HG03520 (cell line): ENCODE data around the gene DNAJC15.
A peak's percentile ranks its signal among the peaks of the same experiment; 100 is the strongest.

Experiments used
- ATAC-seq: cut with Tn5 transposase; IDR thresholded peaks from one replicate; pipeline ENCODE4 v1.9.1; 2021; ENCODE audit warnings: mild to moderate bottlenecking, moderate library complexity; ENCODE audit not compliant: unreplicated experiment

DNAJC15 gene

DNA sequence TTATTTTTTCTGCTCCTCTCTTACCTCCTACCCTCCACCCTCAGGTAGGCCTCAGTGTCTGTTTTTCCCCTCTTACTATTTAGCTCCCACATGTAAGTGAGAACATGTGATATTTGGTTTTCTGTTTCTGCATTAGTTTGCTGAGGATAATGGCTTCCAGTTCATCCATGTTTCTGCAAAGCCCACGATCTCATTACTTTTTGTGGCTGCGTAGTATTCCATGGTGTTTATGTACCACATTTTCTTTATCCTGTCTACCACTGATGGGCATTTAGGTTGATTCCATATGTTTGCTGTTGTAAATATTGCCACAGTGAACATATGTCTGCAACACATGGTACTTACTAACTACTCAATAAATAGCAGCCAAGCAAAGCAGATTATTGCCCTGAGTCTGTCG, 56.8 kb downstream of the DNAJC15 start:
- ATAC-seq = no peak

DNA sequence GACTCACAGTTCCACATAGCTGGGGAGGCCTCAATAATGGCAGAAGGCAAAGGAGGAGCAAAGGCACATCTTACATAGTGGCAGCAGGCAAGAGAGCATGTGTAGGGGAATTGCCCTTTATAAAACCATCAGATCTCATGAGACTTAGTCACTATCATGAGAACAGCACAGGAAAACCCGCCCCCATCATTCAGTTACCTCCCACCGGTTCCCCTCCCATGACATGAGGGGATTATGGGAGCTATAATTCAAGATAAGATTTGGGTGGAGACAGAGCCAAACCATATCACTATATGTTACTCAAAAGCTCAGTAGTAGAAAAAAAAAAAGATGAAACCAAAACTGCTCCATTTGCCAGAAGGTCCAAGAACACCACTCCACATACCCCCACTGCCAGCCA, 58.5 kb downstream of the DNAJC15 start:
- no peak for ATAC-seq

DNA sequence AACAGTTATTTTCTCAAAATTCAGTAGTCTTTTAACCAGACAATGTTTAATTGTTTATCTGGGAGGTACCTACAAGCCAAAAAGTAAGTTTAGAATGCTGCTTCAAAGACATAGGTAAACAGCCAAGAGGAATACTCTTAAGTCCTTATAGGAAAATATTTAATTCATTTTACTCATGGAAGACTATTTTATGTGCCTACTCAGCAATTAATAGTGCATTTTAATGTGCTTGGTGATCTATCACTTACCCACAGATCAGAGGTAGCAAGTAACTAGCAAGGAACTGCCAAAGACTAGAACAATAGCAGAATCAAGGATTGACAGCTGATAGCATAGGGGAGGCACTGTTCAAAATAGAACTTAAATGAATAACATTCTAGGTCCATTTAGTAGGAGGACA, 60.4 kb downstream of the DNAJC15 start:
- ATAC-seq = no peak

DNA sequence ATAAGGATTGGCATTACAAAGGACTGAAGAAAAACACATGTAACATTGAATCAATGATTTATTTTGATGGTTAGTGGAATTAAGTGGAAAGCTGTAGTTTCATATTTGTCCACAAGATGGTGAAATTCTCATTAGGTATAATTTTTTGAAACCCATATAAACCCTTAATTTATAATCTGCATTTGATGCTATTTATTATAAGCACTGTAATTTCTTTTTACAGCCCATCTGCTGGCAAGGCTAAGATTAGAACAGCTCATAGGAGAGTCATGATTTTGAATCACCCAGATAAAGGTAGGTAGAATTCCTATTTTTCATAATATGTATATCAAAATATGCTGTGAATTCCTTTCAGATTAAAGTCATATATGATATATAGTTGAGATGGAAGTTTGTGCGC, 62.2 kb downstream of the DNAJC15 start:
- ATAC-seq = no peak

DNA sequence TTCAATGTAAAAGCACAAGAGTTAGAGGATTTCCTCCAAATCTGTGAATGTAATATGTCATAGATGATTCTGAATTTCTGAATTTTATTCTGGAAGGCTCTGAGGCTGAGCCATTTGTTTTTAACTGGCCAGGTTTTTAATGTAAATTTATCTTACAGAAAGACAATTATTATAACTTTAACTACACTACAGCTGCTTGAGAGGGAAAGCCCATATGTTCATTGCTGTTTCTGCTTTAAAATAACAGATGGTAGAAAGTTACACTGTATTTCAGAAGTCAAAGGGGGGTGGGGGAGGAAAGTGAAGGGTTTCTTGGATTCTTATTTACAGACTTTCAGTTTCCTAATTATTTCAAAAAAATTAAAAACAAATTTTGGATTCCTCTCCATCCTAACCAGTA, 62.8 kb downstream of the DNAJC15 start:
- ATAC-seq = no peak

DNA sequence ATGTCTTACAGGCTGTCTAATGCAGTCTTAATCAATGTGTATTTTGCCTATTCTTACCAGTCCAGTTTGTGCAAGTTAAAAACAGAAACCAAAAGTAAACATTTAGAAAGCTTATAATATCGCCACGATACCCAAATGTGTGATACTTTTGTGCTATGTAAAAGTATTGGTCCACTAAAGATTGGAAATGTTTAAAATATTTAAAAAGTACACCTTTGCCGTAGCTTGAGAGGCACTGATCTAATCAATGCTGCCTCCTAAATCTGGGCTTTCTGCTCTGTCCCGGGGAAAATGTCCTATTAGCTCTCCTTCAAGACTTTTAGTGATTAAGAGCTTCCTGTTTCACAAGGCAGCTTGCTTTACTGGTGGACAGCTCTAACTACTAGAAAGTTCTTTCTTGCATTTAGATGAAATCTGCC, 64.7 kb downstream of the DNAJC15 start:
- no peak for ATAC-seq

DNA sequence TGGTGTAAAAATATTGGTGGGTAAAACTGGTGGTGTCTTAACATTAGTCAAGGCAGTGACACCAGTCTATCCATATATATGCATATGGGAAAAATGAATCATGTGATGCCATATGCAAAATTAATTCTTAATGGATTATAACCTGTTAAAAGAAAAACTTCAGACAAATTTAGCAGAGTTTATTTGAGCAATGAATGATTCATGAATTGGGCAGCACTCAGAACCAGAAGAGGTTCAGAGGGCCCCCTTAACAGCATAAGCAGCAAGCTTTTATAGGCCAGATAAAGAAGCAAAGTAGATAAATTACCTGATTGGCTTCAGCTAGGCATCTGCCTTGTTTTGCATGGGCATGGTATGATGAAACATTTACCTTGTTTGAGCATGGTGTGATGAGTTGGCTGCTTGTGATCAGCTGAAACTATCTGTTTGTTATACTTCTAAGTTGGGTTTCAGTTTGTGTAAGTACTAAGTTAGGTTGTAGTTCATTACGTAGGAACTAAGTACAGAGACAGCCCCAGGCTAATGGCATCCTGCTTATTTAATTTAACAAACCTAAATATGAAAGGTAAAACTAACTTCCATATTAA, 66.6 kb downstream of the DNAJC15 start:
- no peak for ATAC-seq

DNA sequence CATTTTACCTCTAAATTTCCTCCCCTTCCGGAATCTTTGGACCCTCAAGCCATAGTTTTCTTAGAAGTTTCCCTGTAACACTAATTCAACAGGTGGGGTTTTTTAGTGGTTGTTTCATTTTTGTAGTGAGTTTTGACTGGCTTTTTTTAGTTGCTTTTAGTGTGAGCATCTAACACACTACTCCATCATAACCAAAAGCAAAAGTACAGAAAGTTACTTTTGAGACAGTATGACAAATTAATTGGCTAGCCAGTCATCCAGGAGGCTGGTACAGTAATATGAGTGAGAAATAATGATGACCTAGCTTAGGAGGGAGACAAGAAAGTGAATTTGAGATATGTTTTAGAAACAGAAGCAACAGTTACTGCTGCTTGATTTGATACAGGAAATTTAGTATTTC, 71.5 kb downstream of the DNAJC15 start:
- peak; percentile 86 for ATAC-seq

DNA sequence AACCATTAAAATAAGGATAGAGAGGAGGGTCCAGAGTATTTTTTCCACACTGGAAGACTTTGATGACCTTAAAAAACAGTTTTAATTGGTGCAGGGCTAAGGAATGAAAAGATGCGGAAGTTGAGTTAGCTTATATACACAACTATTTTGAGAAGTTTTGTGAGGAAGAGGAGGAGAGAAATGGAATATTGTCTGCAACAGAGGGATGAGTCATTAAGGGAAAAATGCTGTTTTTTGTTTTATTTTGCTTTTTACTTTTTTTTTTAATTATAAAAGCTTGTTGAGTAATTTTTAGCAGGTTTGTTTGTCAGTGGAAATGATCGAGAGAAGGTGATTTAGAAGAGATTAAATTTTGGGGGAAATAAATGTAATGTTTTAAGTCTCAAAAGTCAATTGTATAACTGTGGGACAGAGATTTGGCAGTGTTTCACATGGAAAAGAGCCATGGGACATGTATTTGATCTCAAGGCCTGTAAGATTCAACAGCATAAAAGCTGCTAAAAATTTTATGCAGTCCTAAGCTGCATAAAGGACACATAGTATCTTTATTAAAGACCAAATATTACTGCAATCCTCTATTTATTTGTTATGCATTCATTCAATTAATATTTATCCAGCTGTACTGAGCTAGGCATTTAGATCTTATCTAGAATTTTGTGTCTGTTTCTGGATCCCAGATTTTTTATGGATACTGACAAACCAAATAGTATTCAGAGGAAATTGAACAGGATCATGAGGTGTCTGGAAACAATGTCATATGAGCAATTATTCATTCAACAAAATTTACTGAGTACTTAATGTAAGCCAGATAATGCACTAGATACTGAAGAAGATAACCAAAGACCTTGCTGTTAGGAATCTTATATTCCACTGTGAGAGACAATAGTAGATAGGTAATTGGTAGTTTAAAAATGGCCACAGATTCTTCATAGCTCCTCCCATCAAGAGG, 72.7 kb downstream of the DNAJC15 start:
- no peak for ATAC-seq

DNA sequence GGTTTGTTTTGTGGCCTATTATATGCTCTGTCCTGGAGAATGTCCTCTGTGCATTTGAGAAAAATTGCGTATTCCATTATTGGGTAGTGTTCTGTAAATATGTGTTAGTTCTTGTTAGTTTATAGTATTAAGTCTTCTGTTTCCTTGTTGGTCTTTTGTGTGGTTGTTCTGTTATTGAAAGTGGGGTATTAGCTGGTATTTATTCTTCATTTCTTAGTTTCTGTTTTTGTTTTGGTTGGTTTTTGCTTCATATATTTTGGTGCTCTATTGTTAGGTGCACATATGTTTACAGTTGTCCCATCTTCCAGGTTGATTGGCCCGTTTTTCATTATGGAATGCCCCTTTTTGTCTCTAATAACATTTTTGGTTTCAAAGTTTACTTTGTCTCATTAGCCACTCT, 77.3 kb downstream of the DNAJC15 start:
- ATAC-seq = no peak

DNA sequence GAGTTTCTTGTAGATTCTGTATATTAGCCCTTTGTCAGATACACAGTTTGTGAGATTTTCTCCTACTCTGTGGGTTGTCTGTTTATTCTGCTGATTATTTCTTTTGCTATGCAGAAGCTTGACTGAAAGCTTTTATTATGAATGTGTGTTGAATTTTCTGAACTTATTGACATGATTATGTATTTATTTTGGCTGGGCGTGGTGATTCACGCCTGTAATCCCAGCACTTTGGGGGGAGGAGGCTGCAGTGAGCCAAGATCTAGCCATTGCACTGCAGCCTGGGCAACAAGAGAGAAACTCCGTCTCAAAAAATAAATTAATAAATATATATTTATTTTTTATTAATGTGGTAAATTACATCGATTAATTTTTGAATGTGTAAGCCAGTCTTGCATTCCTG, 78.9 kb downstream of the DNAJC15 start:
- no peak for ATAC-seq

DNA sequence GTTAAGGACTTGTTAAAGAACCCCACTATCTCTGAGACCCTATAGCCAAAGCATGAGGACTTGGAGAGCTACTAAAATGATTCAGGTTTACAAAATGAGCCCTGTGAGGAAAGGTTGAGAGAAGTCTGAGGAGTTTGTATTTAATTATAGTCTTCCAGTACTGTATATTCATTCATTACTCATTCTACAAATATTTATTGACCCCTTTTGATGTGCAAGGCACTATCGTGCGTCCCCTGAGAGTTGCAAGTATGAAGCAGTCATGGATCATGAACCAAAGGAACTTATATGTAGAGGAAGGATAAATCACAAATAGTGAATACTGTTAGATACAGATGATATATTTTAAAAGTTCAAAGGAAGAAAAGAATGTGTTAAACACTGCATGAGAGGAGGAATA, 84.4 kb downstream of the DNAJC15 start:
- no peak for ATAC-seq

DNA sequence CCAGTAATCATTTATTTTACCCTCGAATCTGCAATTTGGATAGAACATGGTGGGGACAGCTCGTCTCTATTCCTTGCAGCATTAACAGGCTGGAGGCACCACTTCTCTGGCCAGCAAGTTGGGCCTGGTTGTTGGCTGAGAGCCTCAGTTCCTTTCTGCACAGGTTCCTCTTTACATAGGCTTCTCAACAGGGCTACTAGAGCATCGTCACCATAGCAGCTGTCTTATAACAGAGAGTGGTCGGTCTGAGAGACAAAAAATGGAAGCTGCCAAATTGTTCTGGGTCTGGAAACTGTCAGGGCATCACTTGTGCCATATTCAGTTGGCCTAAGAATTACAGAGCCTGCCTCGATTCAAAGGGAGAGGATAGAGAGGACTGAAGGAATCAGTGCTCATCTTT, 86.7 kb downstream of the DNAJC15 start:
- no peak for ATAC-seq

DNA sequence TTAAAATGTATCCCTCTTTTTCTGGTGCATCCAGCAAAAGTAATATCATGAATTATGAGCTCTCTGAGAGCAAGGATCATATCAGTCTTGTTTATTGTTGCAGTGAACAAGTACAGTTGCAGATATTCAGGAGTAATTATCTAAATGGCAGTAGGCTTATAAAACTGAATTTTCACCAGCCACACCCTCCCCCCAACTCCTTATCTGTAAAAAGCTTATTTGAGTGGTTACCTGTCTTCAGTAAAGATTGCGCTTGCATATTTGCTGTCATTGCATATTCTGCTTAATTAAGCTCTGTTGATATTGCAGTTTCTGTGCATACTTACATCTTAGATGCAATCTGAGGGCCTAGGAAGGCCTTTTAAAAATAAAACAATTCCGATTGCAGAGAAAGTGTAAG, 87.3 kb downstream of the DNAJC15 start:
- ATAC-seq = no peak

DNA sequence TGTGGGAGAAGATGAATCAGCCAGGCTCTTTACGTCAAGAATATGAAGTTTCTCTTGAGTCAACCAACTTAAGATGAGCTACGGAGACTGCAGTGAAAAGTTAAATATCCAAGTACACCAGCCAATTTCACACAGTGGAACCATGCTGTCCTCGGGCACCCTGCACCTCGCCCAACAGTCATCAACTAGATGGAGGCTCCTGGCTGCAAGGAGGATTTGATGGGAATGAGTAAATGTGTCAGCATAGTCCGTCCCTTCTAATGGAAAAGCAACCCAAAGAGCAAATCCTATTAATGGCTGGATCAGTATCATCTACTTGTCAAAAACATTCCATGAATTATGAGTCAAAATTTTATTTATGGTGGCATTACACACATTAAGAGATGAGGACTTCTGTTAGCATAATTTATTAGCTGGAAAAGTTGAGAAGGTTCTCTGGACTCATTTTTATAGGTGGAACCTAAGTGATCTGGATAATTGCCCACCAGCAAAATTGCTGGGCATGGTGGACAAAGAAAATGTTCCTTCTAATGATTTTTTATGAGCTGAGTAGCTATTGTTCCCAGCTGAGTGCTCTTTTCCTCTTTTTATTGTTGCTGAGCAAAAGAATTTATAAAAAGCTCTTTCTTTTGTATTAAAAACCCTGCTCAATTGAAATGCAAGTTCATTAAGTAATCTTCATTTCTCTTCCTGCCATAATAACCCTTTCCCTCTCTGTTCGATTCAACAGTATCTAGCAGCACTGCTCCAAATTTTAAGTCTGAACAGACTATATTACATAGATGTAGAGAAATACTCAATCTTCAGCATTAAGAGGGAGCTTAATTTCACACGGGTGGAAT, 88.4 kb downstream of the DNAJC15 start:
- no peak for ATAC-seq

DNA sequence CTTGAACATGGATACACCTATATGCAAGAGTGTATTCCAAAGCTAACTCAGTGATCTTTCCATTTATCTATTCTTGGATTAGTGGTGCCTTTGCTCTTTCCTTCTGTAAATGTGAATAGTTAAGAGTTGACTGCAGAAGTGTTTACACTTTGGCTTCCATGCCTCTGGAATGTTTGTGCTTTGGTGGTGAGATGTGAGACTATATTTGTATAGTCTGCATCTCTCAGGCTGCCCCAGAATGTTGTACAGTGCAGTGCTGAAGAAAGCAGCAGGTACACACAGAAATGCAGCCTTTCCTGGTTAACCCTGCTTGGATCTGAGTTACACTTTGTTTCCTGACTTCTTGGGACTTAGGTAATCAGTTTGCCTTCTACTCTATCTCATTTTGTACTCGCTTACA, 90.2 kb downstream of the DNAJC15 start:
- ATAC-seq = no peak

DNA sequence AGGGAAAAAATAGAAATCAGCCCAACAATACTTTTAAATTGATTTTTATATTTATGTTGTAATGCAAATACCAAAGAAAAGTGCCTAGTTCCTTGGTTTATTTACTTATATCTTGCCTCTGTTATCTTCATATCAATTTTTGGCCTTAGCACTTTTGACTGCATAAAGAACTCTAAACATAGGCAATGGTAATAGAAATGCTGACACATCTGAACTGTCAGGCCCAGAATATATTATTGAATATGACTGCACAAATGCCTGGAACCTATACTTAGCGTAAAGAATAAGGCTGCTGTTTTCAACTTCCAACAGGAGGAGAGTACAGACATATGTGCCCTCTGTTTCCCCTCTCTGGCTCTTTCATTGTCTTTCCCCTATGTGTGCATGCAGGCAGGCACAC, 91.1 kb downstream of the DNAJC15 start:
- ATAC-seq = no peak

DNA sequence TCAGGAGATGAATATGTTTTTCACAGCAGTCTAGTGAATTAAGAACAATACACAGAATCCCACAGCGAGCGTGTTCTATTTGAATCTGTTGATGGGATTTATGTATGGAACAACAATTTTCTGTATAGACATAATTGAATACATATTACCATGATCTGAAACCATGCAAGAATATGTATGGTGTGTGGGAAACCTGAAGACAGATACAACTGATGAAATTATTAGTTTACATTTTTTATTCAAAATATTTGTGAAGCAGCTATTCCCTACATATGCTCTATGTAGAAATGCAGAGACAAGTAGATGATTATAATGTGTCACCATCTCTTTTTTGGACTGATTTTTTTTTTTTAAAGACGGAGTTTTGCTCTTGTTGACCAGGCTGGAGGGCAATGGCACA, 91.8 kb downstream of the DNAJC15 start:
- no peak for ATAC-seq

DNA sequence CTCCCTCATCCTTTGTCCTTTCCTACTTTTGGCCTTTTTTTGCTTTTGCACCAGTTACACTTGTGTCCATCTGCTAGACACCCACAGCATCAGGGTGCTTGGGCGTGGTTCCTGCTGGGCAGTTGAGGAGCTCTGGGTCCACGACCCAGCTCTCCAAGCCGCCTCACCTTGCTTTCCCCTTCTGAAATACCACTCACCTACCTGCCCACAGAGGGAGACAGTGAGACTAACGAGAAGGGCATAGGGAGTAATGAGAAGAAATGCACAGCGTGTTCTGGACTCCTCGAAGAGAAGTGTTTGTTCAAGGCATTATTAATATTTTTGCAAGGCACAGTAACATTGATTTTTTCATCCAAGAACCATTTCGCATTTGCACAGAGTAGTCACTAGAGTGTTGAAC, 92.9 kb downstream of the DNAJC15 start:
- no peak for ATAC-seq

DNA sequence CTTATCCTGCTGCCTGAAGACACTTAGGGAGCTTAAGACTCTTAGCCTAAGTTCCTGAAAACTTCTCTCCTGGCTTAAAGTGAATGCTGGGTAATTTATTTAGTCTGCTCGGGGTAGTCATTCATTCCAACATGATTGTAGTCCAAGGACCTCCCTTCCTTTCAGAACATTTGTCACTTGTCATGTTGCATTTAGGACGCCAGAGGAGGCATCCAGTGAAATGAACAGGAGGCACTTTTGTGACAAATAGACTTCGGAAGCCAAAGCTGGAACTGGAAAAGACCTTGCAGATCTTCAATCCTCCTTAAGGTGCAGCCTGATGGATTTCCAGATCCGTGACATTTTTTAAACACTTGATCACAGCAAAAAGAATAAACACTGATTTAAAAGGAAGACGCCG, 95.1 kb downstream of the DNAJC15 start:
- ATAC-seq = no peak

DNA sequence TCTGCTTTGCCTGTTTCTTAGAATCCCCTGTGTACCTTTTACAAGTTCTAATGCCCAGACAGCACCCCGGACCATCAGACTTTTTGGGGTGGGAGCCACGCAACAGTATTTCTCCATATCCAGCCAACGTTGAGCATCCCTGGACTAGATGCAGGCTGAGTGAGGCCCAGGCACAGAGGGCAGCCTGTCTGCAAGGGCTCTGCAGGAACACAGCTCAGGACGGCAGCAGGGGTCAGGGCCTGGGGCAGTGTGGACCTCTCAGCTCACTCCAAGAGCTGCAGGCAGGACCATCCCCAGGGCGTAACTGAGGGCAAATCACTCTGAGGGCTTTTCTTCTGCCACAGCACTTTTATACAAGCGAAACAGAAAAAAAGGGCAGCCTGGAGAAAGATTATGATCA, 95.8 kb downstream of the DNAJC15 start:
- ATAC-seq = no peak

DNA sequence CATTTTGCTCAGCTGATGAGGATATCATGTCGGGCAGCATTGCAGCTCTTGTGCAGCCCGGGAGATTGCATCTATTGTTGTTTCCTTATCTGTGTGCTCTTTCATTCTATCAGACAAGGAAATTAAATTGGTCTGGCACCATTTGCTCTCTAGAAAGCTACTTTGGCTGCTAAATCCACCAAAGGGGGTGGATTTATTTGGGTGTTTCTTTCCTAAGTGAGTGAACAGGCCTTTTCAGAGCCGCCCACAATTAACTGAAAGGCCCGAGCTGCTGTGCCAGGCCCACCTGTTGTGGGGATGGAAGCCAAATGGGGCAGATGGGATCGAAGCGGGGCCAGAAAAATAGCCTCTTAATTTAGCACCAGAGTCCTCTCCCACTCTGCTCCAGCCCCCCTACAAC, 99.4 kb downstream of the DNAJC15 start:
- ATAC-seq = no peak
